HepG2 (cell line): ENCODE results near the gene ESPN. TPM values are rescaled to one million over a fixed set of nuclear protein-coding genes. Genes with fewer than 3 reads are reported as not detected.
A peak's percentile ranks its signal among the peaks of the same experiment; 100 is the strongest.

Experiments
- AGO2 ChIP-seq: fragments of 200-400 bp; formaldehyde crosslinking; optimal IDR thresholded peaks from 2 replicates; pipeline ENCODE3; 2017; ENCODE audit warnings: mild to moderate bottlenecking, low read depth, low read length, moderate library complexity
- CBFB ChIP-seq: sonication (generic); formaldehyde crosslinking; IDR thresholded peaks from 2 replicates; pipeline ENCODE4 v1.4.0; 2020; ENCODE audit warnings: missing genetic modification reagents
- KMT2B ChIP-seq: IDR thresholded peaks from 2 replicates; pipeline ENCODE4 v1.6.1; 2016; ENCODE audit warnings: missing genetic modification reagents, missing compliant biosample characterization
- LCORL ChIP-seq, 2 experiments: fragments of 450-650 bp in 1 of 2; sonication (generic) in 1 of 2; formaldehyde crosslinking in 1 of 2; IDR thresholded peaks; 2 replicates each; pipeline versions ENCODE4 v1.5.0 to v1.6.1; 2017 to 2020; ENCODE audit warnings: antibody characterized with exemption in 1 of 2, missing genetic modification reagents in 1 of 2
- MXI1 ChIP-seq: IDR thresholded peaks from 3 replicates; pipeline ENCODE4 v1.6.1; 2012; ENCODE audit warnings: low read depth, low read length, inconsistent platforms, borderline replicate concordance
- NFIB ChIP-seq: sonication (generic); formaldehyde crosslinking; IDR thresholded peaks from 2 replicates; pipeline ENCODE4 v1.9.0; 2021; ENCODE audit warnings: missing genetic modification reagents, mild to moderate bottlenecking, borderline replicate concordance
- NR3C1 ChIP-seq: sonication (generic); formaldehyde crosslinking; IDR thresholded peaks from 2 replicates; pipeline ENCODE4 v1.4.0; 2020; ENCODE audit warnings: missing genetic modification reagents
- RBM39 ChIP-seq: fragments of 200-400 bp; formaldehyde crosslinking; IDR thresholded peaks from one replicate; pipeline ENCODE4 v1.6.1; 2018; ENCODE audit warnings: antibody characterized with exemption, mild to moderate bottlenecking, low read depth, low read length; ENCODE audit not compliant: poor library complexity, severe bottlenecking
- RFX3 ChIP-seq: IDR thresholded peaks from 2 replicates; pipeline ENCODE4 v1.6.1; 2016; ENCODE audit warnings: missing biosample characterization, missing genetic modification reagents
- SETDB1 ChIP-seq: sonication (generic); formaldehyde crosslinking; IDR thresholded peaks from 2 replicates; pipeline ENCODE4 v1.5.1; 2020; ENCODE audit warnings: missing genetic modification reagents, mild to moderate bottlenecking, borderline replicate concordance
- SRY ChIP-seq: sonication (generic); formaldehyde crosslinking; IDR thresholded peaks from 2 replicates; pipeline ENCODE4 v1.8.0; 2022; ENCODE audit warnings: mild to moderate bottlenecking, missing genetic modification reagents
- XRCC5 ChIP-seq: fragments of 200-400 bp; formaldehyde crosslinking; optimal IDR thresholded peaks from 2 replicates; pipeline ENCODE3; 2017; ENCODE audit warnings: mild to moderate bottlenecking, low read length
- ZBTB3 ChIP-seq: sonication (generic); formaldehyde crosslinking; IDR thresholded peaks from 2 replicates; pipeline ENCODE4 v1.4.0; 2020; ENCODE audit warnings: low read depth, mild to moderate bottlenecking, moderate library complexity, missing genetic modification reagents, borderline replicate concordance
- ZNF138 ChIP-seq: sonication (generic); formaldehyde crosslinking; IDR thresholded peaks from 2 replicates; pipeline ENCODE4 v1.5.0; 2020; ENCODE audit warnings: mild to moderate bottlenecking, low read depth, missing genetic modification reagents
- ZNF44 ChIP-seq: sonication (generic); formaldehyde crosslinking; IDR thresholded peaks from 2 replicates; pipeline ENCODE4 v1.5.1; 2020; ENCODE audit warnings: mild to moderate bottlenecking, missing genetic modification reagents
- ZNF543 ChIP-seq: sonication (generic); formaldehyde crosslinking; IDR thresholded peaks from 2 replicates; pipeline ENCODE4 v1.4.0; 2020; ENCODE audit warnings: mild to moderate bottlenecking, missing genetic modification reagents
- ZNF749 ChIP-seq: sonication (generic); formaldehyde crosslinking; IDR thresholded peaks from 2 replicates; pipeline ENCODE4 v1.8.0; 2022; ENCODE audit warnings: mild to moderate bottlenecking, missing genetic modification reagents, moderate library complexity, borderline replicate concordance
- ZNF781 ChIP-seq: sonication (generic); formaldehyde crosslinking; IDR thresholded peaks from 2 replicates; pipeline ENCODE4 v1.5.1; 2020; ENCODE audit warnings: borderline replicate concordance, mild to moderate bottlenecking, missing genetic modification reagents; ENCODE audit errors: not compliant biosample characterization
- ZNF883 ChIP-seq: sonication (generic); formaldehyde crosslinking; IDR thresholded peaks from 2 replicates; pipeline ENCODE4 v1.5.1; 2020; ENCODE audit warnings: mild to moderate bottlenecking, missing genetic modification reagents; ENCODE audit errors: not compliant biosample characterization
- ZZZ3 ChIP-seq: sonication (generic); formaldehyde crosslinking; IDR thresholded peaks from 2 replicates; pipeline ENCODE4 v1.4.0; 2020; ENCODE audit warnings: missing genetic modification reagents, mild to moderate bottlenecking, borderline replicate concordance
- polyA plus RNA-seq, 8 experiments: library from polyadenylated mRNA; depleted of rRNA in 3 of 8; stranded (reverse) in 7 of 8; unstranded in 1 of 8; fragments of >200 nt; fragmentation: Illumina TruSeq in 4 of 8; extraction: Trizol in 4 of 8; gene quantifications; 2 replicates each; pipeline versions ENCODE4 v1.2.1 to v1.2.3, GENCODE V29; 2011 to 2016; ENCODE audit warnings: low read depth in 4 of 8, missing spikeins in 1 of 8, mixed read lengths in 1 of 8; ENCODE audit not compliant: insufficient read depth in 1 of 8
- total RNA-seq, 5 experiments: library from RNA; depleted of rRNA; stranded (reverse); fragments of >200 nt; fragmentation: Illumina TruSeq; extraction: Trizol; gene quantifications; 2 replicates each; pipeline ENCODE4 v1.2.3, GENCODE V29; 2016; ENCODE audit warnings: low read depth in 1 of 5
- TF ChIP-seq, protein P1 (sequence below): sonication (generic); formaldehyde crosslinking; IDR thresholded peaks from 2 replicates; pipeline ENCODE4 v1.4.0; 2020; ENCODE audit warnings: low read depth, mild to moderate bottlenecking, missing genetic modification reagents
- TF ChIP-seq, protein P2 (sequence below): sonication (generic); IDR thresholded peaks from 2 replicates; pipeline ENCODE4 v1.6.1; 2016; ENCODE audit warnings: low read depth, borderline replicate concordance
- TF ChIP-seq, protein P3 (sequence below): sonication (generic); formaldehyde crosslinking; IDR thresholded peaks from 2 replicates; pipeline ENCODE4 v1.4.0; 2020; ENCODE audit warnings: mild to moderate bottlenecking, missing genetic modification reagents
- TF ChIP-seq, protein P4 (sequence below): sonication (generic); formaldehyde crosslinking; IDR thresholded peaks from 2 replicates; pipeline ENCODE4 v1.5.0; 2020; ENCODE audit warnings: mild to moderate bottlenecking, missing genetic modification reagents, borderline replicate concordance

The ESPN gene
- total and polyA plus RNA-seq, 2 of the 13 experiments (the other 11 are each of a cell fraction or from before 2014, with no cell fraction given), result 48.6 to 54.2 TPM

DNA sequence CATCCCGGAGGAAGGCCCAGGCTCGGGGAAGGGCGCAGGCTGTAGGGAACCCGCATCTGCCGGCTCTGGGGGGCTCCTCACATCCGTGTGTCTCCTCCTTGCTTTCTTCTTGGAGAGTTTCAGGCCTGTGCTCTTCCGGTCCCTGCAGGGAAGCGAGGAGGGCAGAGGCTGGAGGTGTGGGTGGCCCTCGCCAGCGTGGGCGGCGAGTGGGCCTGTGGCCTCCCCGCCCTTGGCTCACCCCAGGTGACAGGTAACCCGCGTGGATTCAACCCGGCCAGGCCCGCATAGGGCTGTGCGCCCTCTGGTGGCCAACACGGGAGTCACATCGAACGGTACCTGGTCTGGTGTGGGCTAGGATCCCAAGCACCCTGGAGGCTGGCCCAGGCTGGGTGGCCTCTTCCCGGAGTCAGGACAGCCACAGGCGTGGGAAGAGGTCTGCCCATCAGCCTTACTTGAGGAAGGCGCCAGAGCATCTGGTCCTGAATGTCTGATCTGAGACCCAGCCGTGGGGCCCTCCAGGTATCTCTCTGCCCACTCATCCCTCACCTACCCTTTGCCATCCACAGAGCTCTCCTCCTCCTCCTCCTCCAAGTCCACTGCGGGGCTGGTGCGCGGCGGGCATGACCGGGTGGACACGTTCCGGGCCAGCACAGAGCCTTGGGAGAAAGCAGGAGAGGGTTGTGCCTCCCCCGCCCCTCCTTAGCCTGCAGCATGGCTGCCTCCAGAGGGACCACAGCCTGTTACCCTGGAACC, 51.0 kb downstream of the ESPN start (continued):
- TF ChIP-seq, protein P1, sequence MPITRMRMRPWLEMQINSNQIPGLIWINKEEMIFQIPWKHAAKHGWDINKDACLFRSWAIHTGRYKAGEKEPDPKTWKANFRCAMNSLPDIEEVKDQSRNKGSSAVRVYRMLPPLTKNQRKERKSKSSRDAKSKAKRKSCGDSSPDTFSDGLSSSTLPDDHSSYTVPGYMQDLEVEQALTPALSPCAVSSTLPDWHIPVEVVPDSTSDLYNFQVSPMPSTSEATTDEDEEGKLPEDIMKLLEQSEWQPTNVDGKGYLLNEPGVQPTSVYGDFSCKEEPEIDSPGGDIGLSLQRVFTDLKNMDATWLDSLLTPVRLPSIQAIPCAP (CRISPR knock-in tag), result no peak
- TF ChIP-seq AGO2 (peak; percentile 28), CBFB (0 out of 2 replicates have a peak, but pooled peaks have one; percentile 32), XRCC5 (peak; percentile 78), ZNF543 (CRISPR knock-in tag) (no peak), ZNF883 (CRISPR knock-in tag) (peak; percentile 44), ZNF749 (CRISPR knock-in tag) (no peak), NFIB (CRISPR knock-in tag) (no peak), LCORL (IDR thresholded peaks at IDR 0.05) (no peak), LCORL (CRISPR knock-in tag; IDR thresholded peaks at IDR 0.05) (0 out of 2 replicates have a peak, but pooled peaks have one; percentile 32), NR3C1 (CRISPR knock-in tag) (no peak), ZNF138 (CRISPR knock-in tag) (no peak), RFX3 (CRISPR knock-in tag) (no peak), SRY (CRISPR knock-in tag) (no peak), MXI1 (0 out of 3 replicates have a peak, but pooled peaks have one; percentile 15), ZNF781 (CRISPR knock-in tag) (no peak), SETDB1 (CRISPR knock-in tag) (no peak), ZZZ3 (CRISPR knock-in tag) (no peak), KMT2B (CRISPR knock-in tag) (no peak), RBM39 (no peak), ZBTB3 (CRISPR knock-in tag) (no peak), ZNF44 (CRISPR knock-in tag) (no peak)
- TF ChIP-seq, protein P2, sequence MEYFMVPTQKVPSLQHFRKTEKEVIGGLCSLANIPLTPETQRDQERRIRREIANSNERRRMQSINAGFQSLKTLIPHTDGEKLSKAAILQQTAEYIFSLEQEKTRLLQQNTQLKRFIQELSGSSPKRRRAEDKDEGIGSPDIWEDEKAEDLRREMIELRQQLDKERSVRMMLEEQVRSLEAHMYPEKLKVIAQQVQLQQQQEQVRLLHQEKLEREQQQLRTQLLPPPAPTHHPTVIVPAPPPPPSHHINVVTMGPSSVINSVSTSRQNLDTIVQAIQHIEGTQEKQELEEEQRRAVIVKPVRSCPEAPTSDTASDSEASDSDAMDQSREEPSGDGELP, result no peak
- TF ChIP-seq, protein P3, sequence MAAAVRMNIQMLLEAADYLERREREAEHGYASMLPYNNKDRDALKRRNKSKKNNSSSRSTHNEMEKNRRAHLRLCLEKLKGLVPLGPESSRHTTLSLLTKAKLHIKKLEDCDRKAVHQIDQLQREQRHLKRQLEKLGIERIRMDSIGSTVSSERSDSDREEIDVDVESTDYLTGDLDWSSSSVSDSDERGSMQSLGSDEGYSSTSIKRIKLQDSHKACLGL (CRISPR knock-in tag), result 0 out of 2 replicates have a peak, but pooled peaks have one; percentile 60
- TF ChIP-seq, protein P4, sequence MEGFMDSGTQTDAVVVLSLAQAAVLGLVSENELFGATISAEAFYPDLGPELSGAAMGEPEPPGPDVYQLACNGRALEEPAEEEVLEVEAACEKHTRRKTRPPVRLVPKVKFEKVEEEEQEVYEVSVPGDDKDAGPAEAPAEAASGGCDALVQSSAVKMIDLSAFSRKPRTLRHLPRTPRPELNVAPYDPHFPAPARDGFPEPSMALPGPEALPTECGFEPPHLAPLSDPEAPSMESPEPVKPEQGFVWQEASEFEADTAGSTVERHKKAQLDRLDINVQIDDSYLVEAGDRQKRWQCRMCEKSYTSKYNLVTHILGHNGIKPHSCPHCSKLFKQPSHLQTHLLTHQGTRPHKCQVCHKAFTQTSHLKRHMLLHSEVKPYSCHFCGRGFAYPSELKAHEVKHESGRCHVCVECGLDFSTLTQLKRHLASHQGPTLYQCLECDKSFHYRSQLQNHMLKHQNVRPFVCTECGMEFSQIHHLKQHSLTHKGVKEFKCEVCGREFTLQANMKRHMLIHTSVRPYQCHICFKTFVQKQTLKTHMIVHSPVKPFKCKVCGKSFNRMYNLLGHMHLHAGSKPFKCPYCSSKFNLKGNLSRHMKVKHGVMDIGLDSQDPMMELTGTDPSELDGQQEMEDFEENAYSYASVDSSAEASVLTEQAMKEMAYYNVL (CRISPR knock-in tag), result no peak
